Right lobe of liver (tissue), 4 donors: Measurements from ENCODE around the gene MCEMP1.

Experiments used
- CTCF ChIP-seq, 4 donors: fragments of 200-600 bp in 3 of 4; fragments of 450-650 bp in 1 of 4; IDR thresholded peaks; one replicate each; pipeline versions ENCODE4 v1.5.1 to v1.8.0; 2016 to 2022; ENCODE audit warnings: antibody characterized with exemption in 4 of 4, mild to moderate bottlenecking in 2 of 4
- POLR2A ChIP-seq: fragments of 450-650 bp; IDR thresholded peaks from one replicate; pipeline ENCODE4 v1.6.1; 2017; ENCODE audit warnings: antibody characterized with exemption, mild to moderate bottlenecking
- donor health status: DM: no; HTN: no; CAD: no.
- donor health status: DM: no; HTN: no; CAD: no.
- donor health status: DM: no; HTN: yes; CAD: no.

- TF ChIP-seq CTCF (IDR thresholded peaks at IDR 0.05) (no peak), POLR2A (no peak)
Measured at GRCh38 chr19:7676854-7677253, at the start of gene MCEMP1.
